ENCODE data around the gene ONECUT3.

GRCh38 chr19:1768918-1769644 is 15.8 kb downstream of the ONECUT3 start:
- TF ChIP-seq POLR2A (IDR thresholded peaks at IDR 0.05; ENCODE audit: low read length) (no peak), GATA1 (IDR thresholded peaks at IDR 0.05; ENCODE audit: low read depth, low read length) (no peak)
